A549 (cell line): ENCODE measurements around the gene ATXN10.

Source experiments
- CBX8 ChIP-seq: fragments of 200-600 bp; sonication (generic); IDR thresholded peaks from 2 replicates; pipeline ENCODE4 v1.6.1; 2016
- EP300 ChIP-seq, 2 experiments: fragments of >200 bp; sonication (Bioruptor Twin); formaldehyde crosslinking; IDR thresholded peaks; 2 replicates in 1 of 2; 3 replicates in 1 of 2; pipeline ENCODE4 v1.6.1; 2016 to 2017
- POLR2A ChIP-seq: IDR thresholded peaks from 2 replicates; pipeline ENCODE4 v1.6.1; 2012; ENCODE audit warnings: mild to moderate bottlenecking, low read length
- POLR2AphosphoS2 ChIP-seq: conservative IDR thresholded peaks from 2 replicates; pipeline ENCODE4 v1.6.1; 2012; ENCODE audit warnings: low read length, improper control_type of control experiment, inconsistent platforms
- RAD21 ChIP-seq, 2 experiments: fragments of >200 bp in 1 of 2; sonication (Bioruptor Twin) in 1 of 2; formaldehyde crosslinking in 1 of 2; IDR thresholded peaks in 1 of 2; conservative IDR thresholded peaks in 1 of 2; 2 replicates in 1 of 2; 3 replicates in 1 of 2; pipeline ENCODE4 v1.6.1; 2012 to 2018; ENCODE audit warnings: inconsistent platforms in 1 of 2
- TF ChIP-seq, protein P1 (sequence below): fragments of >200 bp; sonication (Bioruptor Twin); formaldehyde crosslinking; IDR thresholded peaks from 3 replicates; pipeline ENCODE4 v1.5.1; 2016
- TF ChIP-seq, protein P2 (sequence below): fragments of 200-600 bp; sonication (generic); IDR thresholded peaks from 2 replicates; pipeline ENCODE4 v1.6.1; 2016; ENCODE audit warnings: antibody characterized with exemption, mild to moderate bottlenecking, moderate library complexity
- TF ChIP-seq, protein P3 (sequence below): IDR thresholded peaks from 2 replicates; pipeline ENCODE4 v1.6.1; 2012

- TF ChIP-seq, protein P1, sequence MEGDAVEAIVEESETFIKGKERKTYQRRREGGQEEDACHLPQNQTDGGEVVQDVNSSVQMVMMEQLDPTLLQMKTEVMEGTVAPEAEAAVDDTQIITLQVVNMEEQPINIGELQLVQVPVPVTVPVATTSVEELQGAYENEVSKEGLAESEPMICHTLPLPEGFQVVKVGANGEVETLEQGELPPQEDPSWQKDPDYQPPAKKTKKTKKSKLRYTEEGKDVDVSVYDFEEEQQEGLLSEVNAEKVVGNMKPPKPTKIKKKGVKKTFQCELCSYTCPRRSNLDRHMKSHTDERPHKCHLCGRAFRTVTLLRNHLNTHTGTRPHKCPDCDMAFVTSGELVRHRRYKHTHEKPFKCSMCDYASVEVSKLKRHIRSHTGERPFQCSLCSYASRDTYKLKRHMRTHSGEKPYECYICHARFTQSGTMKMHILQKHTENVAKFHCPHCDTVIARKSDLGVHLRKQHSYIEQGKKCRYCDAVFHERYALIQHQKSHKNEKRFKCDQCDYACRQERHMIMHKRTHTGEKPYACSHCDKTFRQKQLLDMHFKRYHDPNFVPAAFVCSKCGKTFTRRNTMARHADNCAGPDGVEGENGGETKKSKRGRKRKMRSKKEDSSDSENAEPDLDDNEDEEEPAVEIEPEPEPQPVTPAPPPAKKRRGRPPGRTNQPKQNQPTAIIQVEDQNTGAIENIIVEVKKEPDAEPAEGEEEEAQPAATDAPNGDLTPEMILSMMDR: no peak
- TF ChIP-seq CBX8 (no peak), EP300 (IDR thresholded peaks at IDR 0.05) (no peak), RAD21 (conservative IDR thresholded peaks at IDR 0.05 in 1 of 2, IDR thresholded peaks at IDR 0.05 in 1 of 2) (no peak), POLR2A (no peak), POLR2AphosphoS2 (no peak)
- TF ChIP-seq, protein P2, sequence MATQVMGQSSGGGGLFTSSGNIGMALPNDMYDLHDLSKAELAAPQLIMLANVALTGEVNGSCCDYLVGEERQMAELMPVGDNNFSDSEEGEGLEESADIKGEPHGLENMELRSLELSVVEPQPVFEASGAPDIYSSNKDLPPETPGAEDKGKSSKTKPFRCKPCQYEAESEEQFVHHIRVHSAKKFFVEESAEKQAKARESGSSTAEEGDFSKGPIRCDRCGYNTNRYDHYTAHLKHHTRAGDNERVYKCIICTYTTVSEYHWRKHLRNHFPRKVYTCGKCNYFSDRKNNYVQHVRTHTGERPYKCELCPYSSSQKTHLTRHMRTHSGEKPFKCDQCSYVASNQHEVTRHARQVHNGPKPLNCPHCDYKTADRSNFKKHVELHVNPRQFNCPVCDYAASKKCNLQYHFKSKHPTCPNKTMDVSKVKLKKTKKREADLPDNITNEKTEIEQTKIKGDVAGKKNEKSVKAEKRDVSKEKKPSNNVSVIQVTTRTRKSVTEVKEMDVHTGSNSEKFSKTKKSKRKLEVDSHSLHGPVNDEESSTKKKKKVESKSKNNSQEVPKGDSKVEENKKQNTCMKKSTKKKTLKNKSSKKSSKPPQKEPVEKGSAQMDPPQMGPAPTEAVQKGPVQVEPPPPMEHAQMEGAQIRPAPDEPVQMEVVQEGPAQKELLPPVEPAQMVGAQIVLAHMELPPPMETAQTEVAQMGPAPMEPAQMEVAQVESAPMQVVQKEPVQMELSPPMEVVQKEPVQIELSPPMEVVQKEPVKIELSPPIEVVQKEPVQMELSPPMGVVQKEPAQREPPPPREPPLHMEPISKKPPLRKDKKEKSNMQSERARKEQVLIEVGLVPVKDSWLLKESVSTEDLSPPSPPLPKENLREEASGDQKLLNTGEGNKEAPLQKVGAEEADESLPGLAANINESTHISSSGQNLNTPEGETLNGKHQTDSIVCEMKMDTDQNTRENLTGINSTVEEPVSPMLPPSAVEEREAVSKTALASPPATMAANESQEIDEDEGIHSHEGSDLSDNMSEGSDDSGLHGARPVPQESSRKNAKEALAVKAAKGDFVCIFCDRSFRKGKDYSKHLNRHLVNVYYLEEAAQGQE: no peak
- TF ChIP-seq, protein P3, sequence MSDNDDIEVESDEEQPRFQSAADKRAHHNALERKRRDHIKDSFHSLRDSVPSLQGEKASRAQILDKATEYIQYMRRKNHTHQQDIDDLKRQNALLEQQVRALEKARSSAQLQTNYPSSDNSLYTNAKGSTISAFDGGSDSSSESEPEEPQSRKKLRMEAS: no peak
These were observed 49.6 kb upstream of the ATXN10 start for GRCh38 chr22:45621836-45622600.
